IMR-90 (cell line): ENCODE data around the gene ATXN1. TPM values are rescaled to one million over a fixed set of nuclear protein-coding genes. Genes with fewer than 3 reads are reported as not detected.

Experiments
- ATAC-seq: fragments of 200-7000 bp; cut with Tn5 transposase; 2 replicates; pipeline ENCODE4 v1.9.1; 2020; ENCODE audit warnings: low read depth, mild to moderate bottlenecking, moderate library complexity
- BruUV-seq: library from RNA; stranded (reverse); fragments of 400-500 nt; replicated peaks from 2 replicates; lab custom pipeline; 2021; lab: Mats Ljungman, UMichigan
- CTCF ChIA-PET: fragments of 300-600 bp; formaldehyde crosslinking; extraction: SDS; loops from one replicate; lab custom pipeline; 2021; ENCODE audit warnings: antibody characterized with exemption; lab: Yijun Ruan, JAX
- POLR2A ChIA-PET: fragments of 300-600 bp; sonication (Branson Sonifier 250); formaldehyde crosslinking; loops from one replicate; lab custom pipeline; 2022; ENCODE audit warnings: antibody characterized with exemption; ENCODE audit not compliant: unreplicated experiment; lab: Charles Lee
- DNase-seq: peaks from one replicate; pipeline ENCODE4 v3.0.0; 2013
- H2AFZ ChIP-seq: replicated peaks from 2 replicates; pipeline ENCODE3; 2013; ENCODE audit warnings: low read length, mild to moderate bottlenecking; ENCODE audit not compliant: poor library complexity
- H2AK5ac ChIP-seq: 2 replicates; pipeline ENCODE4 v1.6.1; 2013; ENCODE audit warnings: low read depth, low read length, inconsistent platforms
- H2AK9ac ChIP-seq: replicated peaks from 2 replicates; pipeline ENCODE3; 2013; ENCODE audit warnings: mild to moderate bottlenecking, low read depth, low read length, moderate library complexity; ENCODE audit not compliant: poor library complexity
- H2BK120ac ChIP-seq: 2 replicates; pipeline ENCODE4 v1.6.1; 2013; ENCODE audit warnings: low read depth, low read length, inconsistent platforms
- H2BK15ac ChIP-seq: 3 replicates; pipeline ENCODE4 v1.6.1; 2013; ENCODE audit warnings: low read depth, low read length, inconsistent platforms
- H2BK20ac ChIP-seq: 2 replicates; pipeline ENCODE4 v1.6.1; 2013; ENCODE audit warnings: low read depth, mild to moderate bottlenecking, inconsistent platforms, low read length, moderate library complexity
- H2BK5ac ChIP-seq: 2 replicates; pipeline ENCODE4 v1.6.1; 2013; ENCODE audit warnings: mild to moderate bottlenecking, low read depth, low read length, inconsistent platforms; ENCODE audit not compliant: poor library complexity, severe bottlenecking
- H3K14ac ChIP-seq: replicated peaks from 2 replicates; pipeline ENCODE4 v1.6.1; 2013; ENCODE audit warnings: low read depth, low read length, inconsistent platforms
- H3K18ac ChIP-seq: 2 replicates; pipeline ENCODE4 v1.6.1; 2013; ENCODE audit warnings: low read depth, low read length, control low read depth
- H3K23ac ChIP-seq: 2 replicates; pipeline ENCODE4 v1.6.1; 2013; ENCODE audit warnings: low read depth, low read length, inconsistent platforms
- H3K27ac ChIP-seq: 2 replicates; pipeline ENCODE4 v1.5.1; 2013; ENCODE audit warnings: mild to moderate bottlenecking, control low read depth, low read length; ENCODE audit not compliant: insufficient read depth
- H3K27me3 ChIP-seq: 2 replicates; pipeline ENCODE4 v1.6.1; 2013; ENCODE audit warnings: low read length; ENCODE audit not compliant: control insufficient read depth, insufficient read depth
- H3K36me3 ChIP-seq: 2 replicates; pipeline ENCODE4 v1.6.1; 2013; ENCODE audit warnings: low read length, mixed read lengths; ENCODE audit not compliant: control insufficient read depth, insufficient read depth
- H3K4ac ChIP-seq: 2 replicates; pipeline ENCODE4 v1.6.1; 2013; ENCODE audit warnings: low read depth, low read length, inconsistent platforms
- H3K4me1 ChIP-seq: 2 replicates; pipeline ENCODE4 v1.6.1; 2013; ENCODE audit warnings: low read length, mixed read lengths; ENCODE audit not compliant: control insufficient read depth, insufficient read depth
- H3K4me2 ChIP-seq: 2 replicates; pipeline ENCODE4 v1.6.1; 2013; ENCODE audit warnings: low read depth, mild to moderate bottlenecking, control low read depth, low read length, moderate library complexity
- H3K4me3 ChIP-seq: 2 replicates; pipeline ENCODE4 v1.5.1; 2013; ENCODE audit warnings: low read depth, mild to moderate bottlenecking, control low read depth, low read length, moderate library complexity; ENCODE audit not compliant: insufficient read depth
- H3K56ac ChIP-seq: 2 replicates; pipeline ENCODE4 v1.6.1; 2013; ENCODE audit warnings: low read length, inconsistent platforms; ENCODE audit not compliant: insufficient read depth; ENCODE audit errors: extremely low read depth
- H3K79me1 ChIP-seq, 2 experiments: 2 replicates each; pipeline ENCODE4 v1.6.1; 2013; ENCODE audit warnings: low read length in 2 of 2, inconsistent platforms in 1 of 2, low read depth in 1 of 2
- H3K9ac ChIP-seq: 2 replicates; pipeline ENCODE4 v1.6.1; 2013; ENCODE audit warnings: low read depth, low read length, control low read depth
- H3K9me1 ChIP-seq: 2 replicates; pipeline ENCODE4 v1.6.1; 2013; ENCODE audit warnings: low read length, inconsistent platforms; ENCODE audit not compliant: insufficient read depth
- H3K9me3 ChIP-seq: 2 replicates; pipeline ENCODE4 v1.6.1; 2013; ENCODE audit warnings: low read length; ENCODE audit not compliant: control insufficient read depth, insufficient read depth
- H4K20me1 ChIP-seq: 2 replicates; pipeline ENCODE4 v1.6.1; 2013; ENCODE audit warnings: low read length, inconsistent platforms; ENCODE audit not compliant: insufficient read depth
- H4K5ac ChIP-seq: 2 replicates; pipeline ENCODE4 v1.6.1; 2013; ENCODE audit warnings: mild to moderate bottlenecking, low read depth, low read length, control low read depth
- H4K8ac ChIP-seq, 2 experiments: 2 replicates each; pipeline ENCODE4 v1.6.1; 2013; ENCODE audit warnings: low read depth in 2 of 2, low read length in 2 of 2, control low read depth in 1 of 2, inconsistent platforms in 1 of 2
- H4K91ac ChIP-seq: 2 replicates; pipeline ENCODE4 v1.6.1; 2013; ENCODE audit warnings: low read depth, low read length, inconsistent platforms; ENCODE audit not compliant: insufficient read depth
- CTCF ChIP-seq: conservative IDR thresholded peaks from 2 replicates; pipeline ENCODE4 v1.5.1; 2012; ENCODE audit warnings: mild to moderate bottlenecking, low read depth, low read length, improper control_type of control experiment
- WGBS, 2 experiments: methylation state at CpG; one replicate each; pipeline versions ENCODE4 v1.1.5 to v1.1.7; 2013; ENCODE audit warnings: missing lambda C conversion rate in 2 of 2; ENCODE audit not compliant: insufficient read length in 1 of 2; ENCODE audit errors: extremely low coverage in 2 of 2; 5-methylcytosine and 5-hydroxymethylcytosine counted together
- dilution Hi-C: fragments of 300-500 bp; cut with HindIII; formaldehyde crosslinking; loops from one replicate; pipeline ENCODE4 v1.14.3; 2018; ENCODE audit warnings: low sequenced_read_pairs; ENCODE audit not compliant: unreplicated experiment
- in situ Hi-C: fragments of 300-500 bp; cut with MboI; formaldehyde crosslinking; loops from 3 replicates; pipeline ENCODE4 v1.14.3; 2019; ENCODE audit warnings: low sequenced_read_pairs, inconsistent platforms, mixed read lengths
- intact Hi-C: fragments of 100-400 bp; cut with micrococcal nuclease; formaldehyde crosslinking; loops from 2 replicates; pipeline ENCODE4 v1.10.0; 2022
- polyA plus RNA-seq, 3 experiments: library from polyadenylated mRNA; depleted of rRNA; stranded (reverse); fragments of >200 nt; gene quantifications; 2 replicates each; pipeline ENCODE4 v1.2.3, GENCODE V29; 2012; ENCODE audit warnings: low replicate concordance in 1 of 3
- total RNA-seq: library from RNA; depleted of rRNA; stranded (reverse); fragments of >200 nt; gene quantifications from 2 replicates; pipeline ENCODE4 v1.2.3, GENCODE V29; 2012

ATXN1 gene
- total and polyA plus RNA-seq, 2 of the 4 experiments (the other 2 are of a cell fraction) = 7.3 to 11.1 TPM

- Histone ChIP-seq H2AK9ac (no peak overlapping the region), H3K79me1 (peaks cover 0 to 3% of the 10 kb centered on the region in 2 experiments; a peak in 1 of 4 replicates), H3K27ac (no peak overlapping the region), H3K27me3 (no peaks in the 10 kb centered on the region), H2AK5ac (no peak overlapping the region), H3K4me1 (peaks cover 6% of the 10 kb centered on the region; the same call in 1 of the 2 replicates), H3K56ac (no peak overlapping the region), H3K9me1 (peaks cover 3% of the 10 kb centered on the region), H3K14ac (no peak overlapping the region), H3K18ac (no peak overlapping the region), H2BK5ac (no peak overlapping the region), H3K9me3 (no peaks in the 10 kb centered on the region), H4K20me1 (no peaks in the 10 kb centered on the region), H3K36me3 (peaks cover 3% of the 10 kb centered on the region; the same call in 1 of the 2 replicates), H2BK20ac (no peak overlapping the region), H2BK15ac (no peak overlapping the region), H4K8ac (no peak overlapping the region), H4K91ac (no peak overlapping the region), H2AFZ (no peak overlapping the region), H3K23ac (no peak overlapping the region), H3K4me3 (no peak overlapping the region), H3K4me2 (no peak overlapping the region), H3K4ac (no peak overlapping the region), H2BK120ac (no peak overlapping the region), H3K9ac (no peak overlapping the region), H4K5ac (no peak overlapping the region)
- 100% methylated on average over 2 of the region's 4 CpGs; no CpG with 5 or more reads in 1 of the 2 experiments for WGBS, 2 experiments
- no peak for TF ChIP-seq CTCF
- CTCF ChIA-PET = no interaction called here
- in situ Hi-C loops (no loop called here), intact Hi-C loops (no loop called here), dilution Hi-C loops (no loop called here)
- ATAC-seq (no peak), DNase-seq (no peak)
- BruUV-seq = no TSS peak
- POLR2A ChIA-PET = no interaction called here
These were observed 349.1 kb downstream of the ATXN1 start for GRCh38 chr6:16412171-16412570.
